Right ventricle myocardium inferior (tissue), 1 donor: ENCODE results near the gene ARHGAP18. TPM values are rescaled to one million over a fixed set of nuclear protein-coding genes. Genes with fewer than 3 reads are reported as not detected.

Source experiments
- ATAC-seq: fragments of 200-7000 bp; cut with Tn5 transposase; one replicate; pipeline ENCODE4 v1.9.1; 2020; ENCODE audit warnings: mild to moderate bottlenecking, moderate library complexity
- DNase-seq: peaks from one replicate; pipeline ENCODE4 v3.0.0; 2021; ENCODE audit errors: missing footprints
- intact Hi-C: fragments of 100-400 bp; cut with DNase I; formaldehyde crosslinking; loops from one replicate; pipeline ENCODE4 v1.11.0; 2022
- total RNA-seq: library from RNA; stranded (reverse); fragmentation: NEBNext Ultra II Directional; extraction: Animal tissue kit (Norgen Biotek cat#: 25700); gene quantifications from one replicate; pipeline ENCODE4 v1.2.1, GENCODE V29; 2021
- donor health status: DM: no; HTN: yes; CAD: no; lungs with severe emphysema.

ARHGAP18 gene
- total RNA-seq, 1 donor from 2014 or later = 8.1 TPM

- no peak for DNase-seq
- peak; percentile 28 for ATAC-seq
- intact Hi-C loops = no loop called here
Measured at GRCh38 chr6:129635396-129636130, 74.4 kb downstream of the ARHGAP18 start.

- intact Hi-C loops = no loop called here
- DNase-seq (no peak), ATAC-seq (no peak)
Measured at GRCh38 chr6:129634411-129635230, 75.4 kb downstream of the ARHGAP18 start.

GRCh38 chr6:129633529-129633928 lies 76.4 kb downstream of the ARHGAP18 start:
- ATAC-seq = no peak
- intact Hi-C loops = no loop called here

GRCh38 chr6:129632172-129632613 lies 77.8 kb downstream of the ARHGAP18 start:
- ATAC-seq = no peak
- intact Hi-C loops = no loop called here
- no peak for DNase-seq

More at GRCh38 chr6:129633529-129633928, 76.4 kb downstream of the ARHGAP18 start:
- no peak for DNase-seq

- no peak for ATAC-seq
- intact Hi-C loops = no loop called here
- no peak for DNase-seq
Measured at GRCh38 chr6:129631070-129631469, 78.9 kb downstream of the ARHGAP18 start.

GRCh38 chr6:129630596-129630995 lies 79.4 kb downstream of the ARHGAP18 start:
- no peak for DNase-seq
- ATAC-seq = no peak

GRCh38 chr6:129628101-129628815 lies 81.7 kb downstream of the ARHGAP18 start:
- intact Hi-C loops = no loop called here
- DNase-seq (no peak), ATAC-seq (no peak)

More at GRCh38 chr6:129630596-129630995, 79.4 kb downstream of the ARHGAP18 start:
- intact Hi-C loops = no loop called here

- DNase-seq (no peak), ATAC-seq (no peak)
- intact Hi-C loops = no loop called here
Measured at GRCh38 chr6:129624488-129624887, 85.5 kb downstream of the ARHGAP18 start.

GRCh38 chr6:129623008-129623732 lies 86.8 kb downstream of the ARHGAP18 start:
- intact Hi-C loops = no loop called here
- DNase-seq (no peak), ATAC-seq (no peak)

GRCh38 chr6:129621252-129621651 lies 88.7 kb downstream of the ARHGAP18 start:
- intact Hi-C loops = no loop called here
- no peak for ATAC-seq
- no peak for DNase-seq

GRCh38 chr6:129620234-129620610 lies 89.8 kb downstream of the ARHGAP18 start:
- ATAC-seq = no peak
- no peak for DNase-seq
- intact Hi-C loops = no loop called here

GRCh38 chr6:129619579-129620233 lies 90.3 kb downstream of the ARHGAP18 start:
- no peak for DNase-seq
- no peak for ATAC-seq
- intact Hi-C loops = no loop called here

- ATAC-seq = no peak
- DNase-seq = no peak
- intact Hi-C loops = no loop called here
Measured at GRCh38 chr6:129617986-129618385, 92.0 kb downstream of the ARHGAP18 start.

GRCh38 chr6:129615496-129615895 lies 94.5 kb downstream of the ARHGAP18 start:
- DNase-seq (no peak), ATAC-seq (no peak)
- intact Hi-C loops = no loop called here

- no peak for DNase-seq
- intact Hi-C loops = no loop called here
- ATAC-seq = no peak
Measured at GRCh38 chr6:129615020-129615419, 95.0 kb downstream of the ARHGAP18 start.

GRCh38 chr6:129614464-129614863 lies 95.5 kb downstream of the ARHGAP18 start:
- no peak for ATAC-seq
- no peak for DNase-seq
- intact Hi-C loops = no loop called here

- intact Hi-C loops = no loop called here
- DNase-seq (no peak), ATAC-seq (no peak)
Measured at GRCh38 chr6:129612440-129612839, 97.5 kb downstream of the ARHGAP18 start.

GRCh38 chr6:129609635-129610034 lies 100.3 kb downstream of the ARHGAP18 start:
- no peak for ATAC-seq
- intact Hi-C loops = no loop called here

More at GRCh38 chr6:129609635-129610034, 100.3 kb downstream of the ARHGAP18 start:
- DNase-seq = no peak
